ENCODE results near the gene SEBOX.

DNA sequence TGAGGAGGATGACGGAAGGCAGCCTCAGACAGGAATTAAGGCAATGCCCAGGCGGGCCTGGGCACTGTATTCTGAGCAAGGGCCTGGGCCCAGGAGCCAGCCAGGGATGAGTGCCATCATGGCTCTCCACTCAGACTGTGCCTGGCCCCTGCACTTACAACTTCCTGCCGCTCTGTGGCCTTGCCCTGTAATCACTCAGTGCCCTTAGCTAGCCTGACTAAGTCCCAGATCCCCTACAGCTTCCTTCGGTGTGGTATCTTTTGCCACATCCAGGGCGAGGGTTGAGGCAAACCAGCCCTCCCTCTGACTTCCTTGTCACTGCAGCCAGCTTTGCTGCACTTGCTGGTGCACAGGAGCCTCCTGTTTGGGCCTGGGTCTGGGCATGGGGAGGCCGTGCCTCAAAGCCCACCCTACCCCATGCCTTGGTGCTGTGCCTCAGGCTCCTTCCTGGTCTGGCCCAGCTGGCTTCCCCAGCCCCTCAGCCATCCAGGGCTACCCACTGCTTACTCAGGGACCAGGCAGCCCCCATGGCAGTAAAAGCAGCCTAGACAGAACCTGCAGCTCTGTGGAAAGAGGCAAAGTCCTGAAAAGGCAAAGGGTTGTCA is 31.7 kb upstream of the SEBOX start:
- TF ChIP-seq POLR2AphosphoS5 (IDR thresholded peaks at IDR 0.05), result no peak
- TF ChIP-seq, protein P1, sequence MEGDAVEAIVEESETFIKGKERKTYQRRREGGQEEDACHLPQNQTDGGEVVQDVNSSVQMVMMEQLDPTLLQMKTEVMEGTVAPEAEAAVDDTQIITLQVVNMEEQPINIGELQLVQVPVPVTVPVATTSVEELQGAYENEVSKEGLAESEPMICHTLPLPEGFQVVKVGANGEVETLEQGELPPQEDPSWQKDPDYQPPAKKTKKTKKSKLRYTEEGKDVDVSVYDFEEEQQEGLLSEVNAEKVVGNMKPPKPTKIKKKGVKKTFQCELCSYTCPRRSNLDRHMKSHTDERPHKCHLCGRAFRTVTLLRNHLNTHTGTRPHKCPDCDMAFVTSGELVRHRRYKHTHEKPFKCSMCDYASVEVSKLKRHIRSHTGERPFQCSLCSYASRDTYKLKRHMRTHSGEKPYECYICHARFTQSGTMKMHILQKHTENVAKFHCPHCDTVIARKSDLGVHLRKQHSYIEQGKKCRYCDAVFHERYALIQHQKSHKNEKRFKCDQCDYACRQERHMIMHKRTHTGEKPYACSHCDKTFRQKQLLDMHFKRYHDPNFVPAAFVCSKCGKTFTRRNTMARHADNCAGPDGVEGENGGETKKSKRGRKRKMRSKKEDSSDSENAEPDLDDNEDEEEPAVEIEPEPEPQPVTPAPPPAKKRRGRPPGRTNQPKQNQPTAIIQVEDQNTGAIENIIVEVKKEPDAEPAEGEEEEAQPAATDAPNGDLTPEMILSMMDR (IDR thresholded peaks at IDR 0.05), result no peak
- no peak for TF ChIP-seq EP300 (IDR thresholded peaks at IDR 0.05)
- TF ChIP-seq POLR2A (IDR thresholded peaks at IDR 0.05; ENCODE audit: low read depth), result no peak

Measured in esophagus muscularis mucosa (tissue), 4 donors.